HepG2 (cell line): ENCODE measurements around the gene DPF1. TPM values are rescaled to one million over a fixed set of nuclear protein-coding genes. Genes with fewer than 3 reads are reported as not detected.
A peak's percentile ranks its signal among the peaks of the same experiment; 100 is the strongest.

Experiments
- ATAC-seq: fragments of 200-7000 bp; cut with Tn5 transposase; 3 replicates; pipeline ENCODE4 v1.9.1; 2020; ENCODE audit warnings: mild to moderate bottlenecking, moderate library complexity
- BruUV-seq: library from RNA; stranded (reverse); fragments of 400-500 nt; replicated peaks from 2 replicates; lab custom pipeline; 2021; lab: Mats Ljungman, UMichigan
- CTCF ChIA-PET: fragments of 300-600 bp; formaldehyde crosslinking; extraction: SDS; loops from one replicate; lab custom pipeline; 2021; ENCODE audit warnings: low total read pairs, inconsistent platforms, low intra/inter-chr PET ratio; lab: Yijun Ruan, JAX
- POLR2A ChIA-PET: fragments of 350-600 bp; sonication (Branson Sonifier 250); formaldehyde crosslinking; loops from one replicate; lab custom pipeline; 2020; ENCODE audit warnings: antibody characterized with exemption, inconsistent platforms; lab: Yijun Ruan, JAX
- DNase-seq: peaks from one replicate; pipeline ENCODE4 v3.0.0-alpha.2; 2015; ENCODE audit warnings: low spot score
- FAIRE-seq: peaks from 3 replicates; lab custom pipeline; 2011; peaks lifted over from hg19 to GRCh38; lab: Jason Lieb, UNC
- H2AFZ ChIP-seq: one replicate; pipeline ENCODE4 v1.6.1; 2011; ENCODE audit warnings: low read length, inconsistent platforms
- H3K27ac ChIP-seq: fragments of 300-600 bp; 3 replicates; pipeline ENCODE4 v1.8.0; 2011; ENCODE audit warnings: mixed run types, mild to moderate bottlenecking, mixed read lengths, low read length, inconsistent platforms; ENCODE audit not compliant: insufficient read depth; ENCODE audit errors: extremely low read length
- H3K27me3 ChIP-seq, 2 experiments: fragments of 200-600 bp in 1 of 2; 2 replicates in 1 of 2; 3 replicates in 1 of 2; pipeline versions ENCODE4 v1.6.0 to v1.8.0; 2011; ENCODE audit warnings: low read length in 2 of 2, mild to moderate bottlenecking in 2 of 2, moderate library complexity in 2 of 2, inconsistent platforms in 1 of 2; ENCODE audit not compliant: insufficient read depth in 2 of 2, control insufficient read depth in 1 of 2
- H3K36me3 ChIP-seq, 2 experiments: fragments of 200-600 bp in 1 of 2; replicated peaks in 1 of 2; 2 replicates in 1 of 2; 3 replicates in 1 of 2; pipeline versions ENCODE4 v1.5.1 to v1.8.0; 2011; ENCODE audit warnings: low read length in 2 of 2, inconsistent platforms in 1 of 2; ENCODE audit not compliant: insufficient read depth in 2 of 2, control insufficient read depth in 1 of 2
- H3K4me1 ChIP-seq: 2 replicates; pipeline ENCODE4 v1.5.1; 2012; ENCODE audit warnings: low read length, inconsistent platforms; ENCODE audit not compliant: insufficient read depth
- H3K4me2 ChIP-seq: 2 replicates; pipeline ENCODE4 v1.6.0; 2011; ENCODE audit warnings: low read depth, low read length, inconsistent platforms
- H3K4me3 ChIP-seq, 3 experiments: fragments of 200-600 bp in 1 of 3; sonication (generic), shearing (Covaris generic) in 1 of 3; replicated peaks in 1 of 3; 2 replicates each; pipeline ENCODE4 v1.5.1; 2011 to 2016; ENCODE audit warnings: low read length in 3 of 3, inconsistent platforms in 2 of 3, low read depth in 2 of 3, mild to moderate bottlenecking in 2 of 3, control low read depth in 1 of 3, mixed read lengths in 1 of 3; ENCODE audit not compliant: insufficient read depth in 1 of 3
- H3K79me2 ChIP-seq: one replicate; pipeline ENCODE4 v1.6.1; 2011; ENCODE audit warnings: low read length, inconsistent platforms; ENCODE audit not compliant: insufficient read depth
- H3K9ac ChIP-seq: 2 replicates; pipeline ENCODE4 v1.6.0; 2011; ENCODE audit warnings: mild to moderate bottlenecking, low read depth, low read length, inconsistent platforms; ENCODE audit not compliant: insufficient read depth
- H3K9me3 ChIP-seq: 2 replicates; pipeline ENCODE4 v1.5.1; 2012; ENCODE audit warnings: mild to moderate bottlenecking, low read length
- H4K20me1 ChIP-seq: 2 replicates; pipeline ENCODE4 v1.6.0; 2011; ENCODE audit warnings: inconsistent platforms, mild to moderate bottlenecking, low read length, moderate library complexity; ENCODE audit not compliant: insufficient read depth
- GATAD2A ChIP-seq: IDR thresholded peaks from 2 replicates; pipeline ENCODE4 v1.6.1; 2016
- KLF9 ChIP-seq: IDR thresholded peaks from 2 replicates; pipeline ENCODE4 v1.6.1; 2016; ENCODE audit warnings: low read depth
- MAFF ChIP-seq: IDR thresholded peaks from 2 replicates; pipeline ENCODE4 v1.6.1; 2011; ENCODE audit warnings: low read depth, low read length, improper control_type of control experiment
- MAFK ChIP-seq, 2 experiments: IDR thresholded peaks in 1 of 2; conservative IDR thresholded peaks in 1 of 2; 2 replicates each; pipeline ENCODE4 v1.6.1; 2011; ENCODE audit warnings: improper control_type of control experiment in 2 of 2, low read length in 2 of 2
- PHB2 ChIP-seq: fragments of 450-650 bp; IDR thresholded peaks from 2 replicates; pipeline ENCODE4 v1.6.1; 2018; ENCODE audit not compliant: partially characterized antibody
- RNF2 ChIP-seq: fragments of 450-650 bp; conservative IDR thresholded peaks from 2 replicates; pipeline ENCODE4 v1.6.1; 2016; ENCODE audit warnings: low read depth
- ZFP1 ChIP-seq: IDR thresholded peaks from 2 replicates; pipeline ENCODE4 v1.6.1; 2016
- ZMAT3 ChIP-seq: sonication (generic); formaldehyde crosslinking; conservative IDR thresholded peaks from 2 replicates; pipeline ENCODE4 v1.7.0; 2021; ENCODE audit warnings: missing genetic modification reagents
- ZNF317 ChIP-seq: sonication (generic); formaldehyde crosslinking; IDR thresholded peaks from 2 replicates; pipeline ENCODE4 v1.5.0; 2020; ENCODE audit warnings: mild to moderate bottlenecking, missing genetic modification reagents
- ZNF720 ChIP-seq: sonication (generic); formaldehyde crosslinking; IDR thresholded peaks from 2 replicates; pipeline ENCODE4 v1.4.0; 2020; ENCODE audit warnings: missing genetic modification reagents
- ZNF773 ChIP-seq: sonication (generic); formaldehyde crosslinking; IDR thresholded peaks from 2 replicates; pipeline ENCODE4 v1.4.0; 2020; ENCODE audit warnings: missing genetic modification reagents, borderline replicate concordance
- ZSCAN22 ChIP-seq: sonication (generic); formaldehyde crosslinking; IDR thresholded peaks from 2 replicates; pipeline ENCODE4 v1.4.0; 2020; ENCODE audit warnings: mild to moderate bottlenecking, missing genetic modification reagents
- WGBS: methylation state at CpG from one replicate; pipeline ENCODE4 v1.1.6; 2017; ENCODE audit warnings: low lambda C conversion rate; 5-methylcytosine and 5-hydroxymethylcytosine counted together
- in situ Hi-C: cut with HindIII; loops from 2 replicates; pipeline ENCODE4 v1.10.0; 2017; ENCODE audit warnings: low pct_unique_long_range_greater_than_20kb; ENCODE audit not compliant: extremely low pct_ligation_motif_present
- intact Hi-C: fragments of 100-400 bp; cut with micrococcal nuclease; formaldehyde crosslinking; loops from one replicate; pipeline ENCODE4 v1.10.0; 2022; ENCODE audit not compliant: unreplicated experiment
- polyA plus RNA-seq, 8 experiments: library from polyadenylated mRNA; depleted of rRNA in 3 of 8; stranded (reverse) in 7 of 8; unstranded in 1 of 8; fragments of >200 nt; fragmentation: Illumina TruSeq in 4 of 8; extraction: Trizol in 4 of 8; gene quantifications; 2 replicates each; pipeline versions ENCODE4 v1.2.1 to v1.2.3, GENCODE V29; 2011 to 2016; ENCODE audit warnings: low read depth in 4 of 8, missing spikeins in 1 of 8, mixed read lengths in 1 of 8; ENCODE audit not compliant: insufficient read depth in 1 of 8
- total RNA-seq, 5 experiments: library from RNA; depleted of rRNA; stranded (reverse); fragments of >200 nt; fragmentation: Illumina TruSeq; extraction: Trizol; gene quantifications; 2 replicates each; pipeline ENCODE4 v1.2.3, GENCODE V29; 2016; ENCODE audit warnings: low read depth in 1 of 5
- TF ChIP-seq, protein P1 (sequence below): sonication (generic); formaldehyde crosslinking; IDR thresholded peaks from 2 replicates; pipeline ENCODE4 v1.4.0; 2020; ENCODE audit warnings: missing genetic modification reagents
- TF ChIP-seq, protein P2 (sequence below): sonication (generic); formaldehyde crosslinking; IDR thresholded peaks from 2 replicates; pipeline ENCODE4 v1.5.1; 2020; ENCODE audit warnings: mild to moderate bottlenecking, moderate library complexity, missing genetic modification reagents
- TF ChIP-seq, protein P3 (sequence below): sonication (generic); formaldehyde crosslinking; IDR thresholded peaks from 2 replicates; pipeline ENCODE4 v1.4.0; 2020; ENCODE audit warnings: mild to moderate bottlenecking, missing genetic modification reagents, borderline replicate concordance

The DPF1 gene
- total and polyA plus RNA-seq, 2 of the 13 experiments (the other 11 are each of a cell fraction or from before 2014, with no cell fraction given): 1.0 to 3.2 TPM

DNA sequence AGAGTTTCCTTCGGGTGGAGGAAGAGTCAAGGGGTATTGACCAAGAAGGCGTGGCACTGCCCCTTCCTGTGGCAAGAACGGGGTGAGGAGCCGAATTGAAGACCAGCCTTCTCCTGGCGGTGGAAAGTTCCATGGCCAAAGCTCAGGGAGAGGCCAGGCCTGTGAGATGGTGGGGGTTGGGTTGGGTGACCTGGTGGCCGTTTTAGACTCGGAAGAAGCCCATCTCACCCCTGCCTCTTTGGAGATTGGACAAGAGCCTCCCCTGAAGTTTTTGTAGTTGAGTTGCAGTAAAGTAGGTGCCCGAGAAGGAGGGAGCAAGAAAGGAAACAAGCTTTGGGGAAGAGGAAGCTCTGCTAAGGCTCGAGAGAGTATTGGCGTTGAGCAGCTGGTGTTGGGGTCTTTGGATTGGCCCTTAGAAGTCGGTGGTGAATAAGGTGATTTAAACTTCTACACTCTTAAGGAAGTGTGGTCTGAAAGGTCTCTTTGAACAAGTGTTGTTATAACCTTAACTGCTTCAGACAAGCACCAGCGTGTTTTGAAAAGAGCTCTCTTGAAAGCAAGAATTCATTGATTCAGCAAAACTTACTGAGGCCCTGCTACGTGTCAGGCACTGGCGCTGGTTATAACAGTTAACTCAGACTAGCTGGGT is 41.3 kb upstream of the DPF1 start:
- BruUV-seq: no TSS peak
- 26% methylated on average over 14 of the region's 14 CpGs for WGBS

DNA sequence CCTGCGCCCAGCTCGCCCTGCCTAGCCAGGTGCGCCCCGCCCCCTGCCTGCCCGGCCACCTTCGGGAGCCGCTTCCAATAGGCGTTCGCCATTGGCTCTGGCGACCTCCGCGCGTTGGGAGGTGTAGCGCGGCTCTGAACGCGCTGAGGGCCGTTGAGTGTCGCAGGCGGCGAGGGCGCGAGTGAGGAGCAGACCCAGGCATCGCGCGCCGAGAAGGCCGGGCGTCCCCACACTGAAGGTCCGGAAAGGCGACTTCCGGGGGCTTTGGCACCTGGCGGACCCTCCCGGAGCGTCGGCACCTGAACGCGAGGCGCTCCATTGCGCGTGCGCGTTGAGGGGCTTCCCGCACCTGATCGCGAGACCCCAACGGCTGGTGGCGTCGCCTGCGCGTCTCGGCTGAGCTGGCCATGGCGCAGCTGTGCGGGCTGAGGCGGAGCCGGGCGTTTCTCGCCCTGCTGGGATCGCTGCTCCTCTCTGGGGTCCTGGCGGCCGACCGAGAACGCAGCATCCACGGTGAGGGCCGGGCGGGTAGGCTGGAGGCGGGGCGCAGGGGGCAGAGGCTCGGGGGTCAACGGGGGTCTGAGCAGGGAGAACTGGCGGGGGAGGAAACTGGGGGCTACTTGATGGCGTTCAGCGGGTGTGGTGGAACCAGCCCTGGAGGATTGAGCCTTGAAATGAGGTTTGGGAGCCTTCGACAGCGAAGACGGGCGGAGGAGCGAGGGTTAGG is 40.6 kb upstream of the DPF1 start, which contains the start of gene SPINT2:
Gene SPINT2, plus strand, starts transcription at position 88 of the 727 bp plus-strand sequence. Its CDS starts 320 bp downstream, at position 408.
- no peaks in the 10 kb centered on the region for H3K9me3 ChIP-seq
- H3K27ac ChIP-seq: no peak within 1 kb of the TSS
- peaks cover 66% of the 10 kb centered on the region for H3K4me1 ChIP-seq
- no peak for FAIRE-seq
- DNase-seq: no peak
- POLR2A ChIA-PET: interaction anchor here (1.3 kb wide), 1 partner anchor 14 kb away, joined by 3 read pairs; no protein-coding TSS in a partner anchor
- in situ Hi-C loops: no loop called here
- intact Hi-C loops: no loop called here
- H2AFZ ChIP-seq: no peak within 1 kb of the TSS
- H3K79me2 ChIP-seq: no peaks in the 10 kb centered on the region
- CTCF ChIA-PET: no interaction called here
- no peaks in the 10 kb centered on the region for H4K20me1 ChIP-seq
- BruUV-seq: no TSS peak
- 94% methylated on average over 73 of the region's 78 CpGs for WGBS
- H3K36me3 ChIP-seq: no peaks in the 10 kb centered on the region
- H3K4me3 ChIP-seq: peak within 1 kb of the TSS in 2 of 3 experiments; percentile 19 to 41; a peak in 2 of 6 replicates
- H3K4me2 ChIP-seq: peak within 1 kb of the TSS; percentile 65
- H3K27me3 ChIP-seq: peaks cover 0 to 6% of the 10 kb centered on the region in 2 experiments; a peak in 2 of 5 replicates
- ATAC-seq: no peak
- H3K9ac ChIP-seq: no peak within 1 kb of the TSS
- TF ChIP-seq ZFP1: no peak
- no peak for TF ChIP-seq ZNF317
- TF ChIP-seq ZMAT3 (CRISPR knock-in tag): no peak
- no peak for TF ChIP-seq PHB2
- TF ChIP-seq, protein P1, sequence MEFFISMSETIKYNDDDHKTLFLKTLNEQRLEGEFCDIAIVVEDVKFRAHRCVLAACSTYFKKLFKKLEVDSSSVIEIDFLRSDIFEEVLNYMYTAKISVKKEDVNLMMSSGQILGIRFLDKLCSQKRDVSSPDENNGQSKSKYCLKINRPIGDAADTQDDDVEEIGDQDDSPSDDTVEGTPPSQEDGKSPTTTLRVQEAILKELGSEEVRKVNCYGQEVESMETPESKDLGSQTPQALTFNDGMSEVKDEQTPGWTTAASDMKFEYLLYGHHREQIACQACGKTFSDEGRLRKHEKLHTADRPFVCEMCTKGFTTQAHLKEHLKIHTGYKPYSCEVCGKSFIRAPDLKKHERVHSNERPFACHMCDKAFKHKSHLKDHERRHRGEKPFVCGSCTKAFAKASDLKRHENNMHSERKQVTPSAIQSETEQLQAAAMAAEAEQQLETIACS (CRISPR knock-in tag): no peak
- TF ChIP-seq KLF9 (CRISPR knock-in tag): no peak
- TF ChIP-seq, protein P2, sequence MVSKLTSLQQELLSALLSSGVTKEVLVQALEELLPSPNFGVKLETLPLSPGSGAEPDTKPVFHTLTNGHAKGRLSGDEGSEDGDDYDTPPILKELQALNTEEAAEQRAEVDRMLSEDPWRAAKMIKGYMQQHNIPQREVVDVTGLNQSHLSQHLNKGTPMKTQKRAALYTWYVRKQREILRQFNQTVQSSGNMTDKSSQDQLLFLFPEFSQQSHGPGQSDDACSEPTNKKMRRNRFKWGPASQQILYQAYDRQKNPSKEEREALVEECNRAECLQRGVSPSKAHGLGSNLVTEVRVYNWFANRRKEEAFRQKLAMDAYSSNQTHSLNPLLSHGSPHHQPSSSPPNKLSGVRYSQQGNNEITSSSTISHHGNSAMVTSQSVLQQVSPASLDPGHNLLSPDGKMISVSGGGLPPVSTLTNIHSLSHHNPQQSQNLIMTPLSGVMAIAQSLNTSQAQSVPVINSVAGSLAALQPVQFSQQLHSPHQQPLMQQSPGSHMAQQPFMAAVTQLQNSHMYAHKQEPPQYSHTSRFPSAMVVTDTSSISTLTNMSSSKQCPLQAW (CRISPR knock-in tag): no peak
- no peak for TF ChIP-seq ZNF720
- TF ChIP-seq, protein P3, sequence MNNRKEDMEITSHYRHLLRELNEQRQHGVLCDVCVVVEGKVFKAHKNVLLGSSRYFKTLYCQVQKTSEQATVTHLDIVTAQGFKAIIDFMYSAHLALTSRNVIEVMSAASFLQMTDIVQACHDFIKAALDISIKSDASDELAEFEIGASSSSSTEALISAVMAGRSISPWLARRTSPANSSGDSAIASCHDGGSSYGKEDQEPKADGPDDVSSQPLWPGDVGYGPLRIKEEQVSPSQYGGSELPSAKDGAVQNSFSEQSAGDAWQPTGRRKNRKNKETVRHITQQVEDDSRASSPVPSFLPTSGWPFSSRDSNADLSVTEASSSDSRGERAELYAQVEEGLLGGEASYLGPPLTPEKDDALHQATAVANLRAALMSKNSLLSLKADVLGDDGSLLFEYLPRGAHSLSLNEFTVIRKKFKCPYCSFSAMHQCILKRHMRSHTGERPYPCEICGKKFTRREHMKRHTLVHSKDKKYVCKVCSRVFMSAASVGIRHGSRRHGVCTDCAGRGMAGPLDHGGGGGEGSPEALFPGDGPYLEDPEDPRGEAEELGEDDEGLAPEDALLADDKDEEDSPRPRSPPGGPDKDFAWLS: no peak
- no peak for TF ChIP-seq ZNF773 (CRISPR knock-in tag)

More for the DNA sequence above, 41.3 kb upstream of the DPF1 start:
- Histone ChIP-seq H3K9me3 (no peaks in the 10 kb centered on the region), H2AFZ (no peak overlapping the region), H3K79me2 (no peaks in the 10 kb centered on the region), H4K20me1 (no peaks in the 10 kb centered on the region), H3K9ac (no peak overlapping the region)
- CTCF ChIA-PET: no interaction called here
- intact Hi-C loops: no loop called here
- FAIRE-seq: peak; percentile 12
- TF ChIP-seq RNF2: no peak
- peak; percentile 43 for TF ChIP-seq MAFF
- TF ChIP-seq GATAD2A (CRISPR knock-in tag): 0 out of 2 replicates have a peak, but pooled peaks have one; percentile 3
- TF ChIP-seq MAFK (conservative IDR thresholded peaks at IDR 0.05 in 1 of 2, IDR thresholded peaks at IDR 0.05 in 1 of 2; ENCODE audit: low read length in 2 of 2): peak; percentile 58 to 60
- no peak for TF ChIP-seq ZSCAN22 (CRISPR knock-in tag)
- TF ChIP-seq, all 625 proteins: peak for 3
- Histone ChIP-seq H3K4me1 (peaks cover 73% of the 10 kb centered on the region), H3K4me2 (peak overlapping the region; percentile 65), H3K27me3 (peaks cover 0 to 6% of the 10 kb centered on the region in 2 experiments; a peak in 2 of 5 replicates), H3K27ac (no peak overlapping the region), H3K4me3 (peak overlapping the region in 2 of 3 experiments; percentile 19 to 41; a peak in 2 of 6 replicates), H3K36me3 (no peaks in the 10 kb centered on the region)
- DNase-seq (no peak), ATAC-seq (no peak)
- in situ Hi-C loops: no loop called here
- POLR2A ChIA-PET: interaction anchor here (1.1 to 1.5 kb wide), 3 partner anchors 14 to 39 kb away, joined by 3 to 5 read pairs (median 3); partner anchors contain the start of gene C19orf33
